Subcutaneous adipose tissue (tissue), 4 donors: ENCODE results near the gene CYP4V2. TPM values are rescaled to one million over a fixed set of nuclear protein-coding genes. Genes with fewer than 3 reads are reported as not detected.

Source experiments
- CTCF ChIP-seq: fragments of 450-650 bp; IDR thresholded peaks from one replicate; pipeline ENCODE4 v1.5.1; 2016; ENCODE audit warnings: low read depth, mild to moderate bottlenecking, control low read depth, antibody characterized with exemption, moderate library complexity
- total RNA-seq, 4 donors: library from RNA; depleted of rRNA; stranded (reverse); fragments of >200 nt; gene quantifications; one replicate each; pipeline ENCODE4 v1.1.0, GENCODE V29; 2016

CYP4V2 gene
- total RNA-seq, 4 donors from 2014 or later, result 22.2 to 36.4 (median 31.9) TPM

GRCh38 chr4:186234367-186234766 lies 43.0 kb downstream of the CYP4V2 start:
- no peak for TF ChIP-seq CTCF

- no peak for TF ChIP-seq CTCF
These were observed 44.8 kb downstream of the CYP4V2 start for GRCh38 chr4:186236126-186236525.

GRCh38 chr4:186240452-186240847 lies 49.1 kb downstream of the CYP4V2 start:
- no peak for TF ChIP-seq CTCF

GRCh38 chr4:186240848-186241491 lies 49.6 kb downstream of the CYP4V2 start:
- TF ChIP-seq CTCF, result no peak

GRCh38 chr4:186241616-186242015 lies 50.2 kb downstream of the CYP4V2 start:
- no peak for TF ChIP-seq CTCF

GRCh38 chr4:186243331-186243730 lies 52.0 kb downstream of the CYP4V2 start:
- TF ChIP-seq CTCF, result no peak

GRCh38 chr4:186244835-186245234 lies 53.5 kb downstream of the CYP4V2 start:
- TF ChIP-seq CTCF, result no peak
